H1 (cell line): ENCODE results near the gene RNU6-7. TPM values are rescaled to one million over a fixed set of nuclear protein-coding genes. Genes with fewer than 3 reads are reported as not detected.

Experiments
- CTCF ChIA-PET: fragments of 300-600 bp; sonication (Branson Sonifier 250); formaldehyde crosslinking; loops from one replicate; lab custom pipeline; 2021; ENCODE audit not compliant: partially characterized antibody; lab: Charles Lee
- POLR2A ChIA-PET: fragments of 300-600 bp; sonication (Branson Sonifier 250); formaldehyde crosslinking; loops from one replicate; lab custom pipeline; 2021; ENCODE audit warnings: inconsistent platforms; ENCODE audit not compliant: partially characterized antibody; lab: Charles Lee
- DNase-seq, 2 experiments: peaks; one replicate each; pipeline versions ENCODE4 v3.0.0 to v3.0.0-alpha.2; 2010 to 2022; ENCODE audit warnings: low spot score in 2 of 2, low read depth in 1 of 2, mixed read lengths in 1 of 2
- FAIRE-seq: peaks from 2 replicates; lab custom pipeline; 2011; peaks lifted over from hg19 to GRCh38; lab: Jason Lieb, UNC
- H2AFZ ChIP-seq: 2 replicates; pipeline ENCODE4 v1.8.1; 2012; ENCODE audit warnings: low read length, inconsistent platforms
- H2AK5ac ChIP-seq: 2 replicates; pipeline ENCODE4 v1.6.1; 2013; ENCODE audit warnings: low read depth, low read length
- H2BK120ac ChIP-seq: replicated peaks from 2 replicates; pipeline ENCODE3; 2013; ENCODE audit warnings: low read depth, low read length, inconsistent platforms
- H2BK12ac ChIP-seq: 2 replicates; pipeline ENCODE4 v1.6.1; 2013; ENCODE audit warnings: low read depth, low read length
- H2BK15ac ChIP-seq: 2 replicates; pipeline ENCODE4 v1.6.1; 2013; ENCODE audit warnings: low read length
- H2BK20ac ChIP-seq: 2 replicates; pipeline ENCODE4 v1.6.1; 2013; ENCODE audit warnings: low read length
- H2BK5ac ChIP-seq: 2 replicates; pipeline ENCODE4 v1.6.1; 2013; ENCODE audit warnings: low read depth, low read length
- H3K14ac ChIP-seq: 2 replicates; pipeline ENCODE4 v1.6.1; 2013; ENCODE audit warnings: inconsistent platforms; ENCODE audit not compliant: insufficient read length
- H3K18ac ChIP-seq: 2 replicates; pipeline ENCODE4 v1.6.1; 2013; ENCODE audit warnings: low read length; ENCODE audit errors: extremely low read depth
- H3K23ac ChIP-seq: 2 replicates; pipeline ENCODE4 v1.6.1; 2013; ENCODE audit warnings: inconsistent platforms; ENCODE audit not compliant: insufficient read length
- H3K23me2 ChIP-seq: 2 replicates; pipeline ENCODE4 v1.6.1; 2013; ENCODE audit warnings: low read depth, low read length
- H3K27ac ChIP-seq: 2 replicates; pipeline ENCODE4 v1.6.1; 2011; ENCODE audit warnings: low read depth, low read length, inconsistent platforms
- H3K27me3 ChIP-seq, 4 experiments: replicated peaks in 1 of 4; 1 replicate in 1 of 4; 2 replicates in 3 of 4; pipeline versions ENCODE4 v1.6.1 to v1.8.1; 2011 to 2013; ENCODE audit warnings: low read length in 3 of 4, mild to moderate bottlenecking in 3 of 4, inconsistent platforms in 2 of 4, mixed read lengths in 2 of 4, moderate library complexity in 1 of 4; ENCODE audit not compliant: control insufficient read depth in 3 of 4, insufficient read depth in 3 of 4; ENCODE audit errors: extremely low read depth in 1 of 4
- H3K36me3 ChIP-seq, 4 experiments: 2 replicates each; pipeline versions ENCODE4 v1.6.1 to v1.8.1; 2011 to 2013; ENCODE audit warnings: mild to moderate bottlenecking in 4 of 4, low read length in 3 of 4, moderate library complexity in 2 of 4, control low read depth in 1 of 4, inconsistent platforms in 1 of 4; ENCODE audit not compliant: insufficient read depth in 4 of 4, control insufficient read depth in 2 of 4
- H3K4ac ChIP-seq: replicated peaks from 2 replicates; pipeline ENCODE3; 2013; ENCODE audit warnings: low read length, low read depth, mixed read lengths, inconsistent platforms; ENCODE audit not compliant: insufficient read length
- H3K4me1 ChIP-seq, 4 experiments: replicated peaks in 1 of 4; 1 replicate in 1 of 4; 2 replicates in 3 of 4; pipeline versions ENCODE4 v1.6.1 to v1.8.1; 2011 to 2013; ENCODE audit warnings: low read length in 3 of 4, inconsistent platforms in 2 of 4, mixed read lengths in 1 of 4; ENCODE audit not compliant: insufficient read depth in 4 of 4, control insufficient read depth in 3 of 4
- H3K4me2 ChIP-seq, 2 experiments: 2 replicates each; pipeline versions ENCODE4 v1.6.1 to v1.8.1; 2011 to 2013; ENCODE audit warnings: low read depth in 2 of 2, low read length in 2 of 2, control low read depth in 1 of 2, inconsistent platforms in 1 of 2, mild to moderate bottlenecking in 1 of 2; ENCODE audit not compliant: insufficient read depth in 1 of 2
- H3K4me3 ChIP-seq, 4 experiments: fragments of 200-600, 300-600 bp in 1 of 4; sonication (generic), shearing (Covaris generic), sonication (Bioruptor Twin) in 1 of 4; 2 replicates each; pipeline versions ENCODE4 v1.5.1 to v1.8.1; 2011 to 2016; ENCODE audit warnings: low read length in 4 of 4, low read depth in 3 of 4, control low read depth in 2 of 4, inconsistent platforms in 2 of 4, mild to moderate bottlenecking in 2 of 4, mixed read lengths in 1 of 4, moderate library complexity in 1 of 4; ENCODE audit not compliant: insufficient read depth in 2 of 4; ENCODE audit errors: extremely low read depth in 1 of 4
- H3K56ac ChIP-seq: replicated peaks from 2 replicates; pipeline ENCODE3; 2013; ENCODE audit warnings: low read depth, mild to moderate bottlenecking, mixed read lengths, low read length, inconsistent platforms; ENCODE audit not compliant: insufficient read length
- H3K79me1 ChIP-seq: 2 replicates; pipeline ENCODE4 v1.6.1; 2013; ENCODE audit warnings: low read depth, low read length, control low read depth
- H3K79me2 ChIP-seq, 2 experiments: 2 replicates each; pipeline versions ENCODE4 v1.6.1 to v1.8.1; 2012 to 2013; ENCODE audit warnings: low read length in 2 of 2, mild to moderate bottlenecking in 2 of 2, inconsistent platforms in 1 of 2; ENCODE audit not compliant: insufficient read depth in 2 of 2, control insufficient read depth in 1 of 2
- H3K9ac ChIP-seq, 4 experiments: replicated peaks in 1 of 4; 1 replicate in 1 of 4; 2 replicates in 3 of 4; pipeline versions ENCODE4 v1.6.1 to v1.8.1; 2011 to 2013; ENCODE audit warnings: low read depth in 3 of 4, low read length in 3 of 4, control low read depth in 2 of 4, mild to moderate bottlenecking in 2 of 4, moderate library complexity in 2 of 4, inconsistent platforms in 1 of 4; ENCODE audit errors: extremely low read depth in 1 of 4
- H3K9me3 ChIP-seq, 2 experiments: 2 replicates each; pipeline versions ENCODE4 v1.6.1 to v1.8.1; 2012 to 2013; ENCODE audit warnings: mild to moderate bottlenecking in 2 of 2, moderate library complexity in 2 of 2, control low read depth in 1 of 2, inconsistent platforms in 1 of 2, low read depth in 1 of 2, low read length in 1 of 2, mixed read lengths in 1 of 2; ENCODE audit not compliant: insufficient read depth in 2 of 2
- H4K20me1 ChIP-seq, 2 experiments: replicated peaks in 1 of 2; 2 replicates each; pipeline versions ENCODE3 to v1.8.1; 2011 to 2013; ENCODE audit warnings: inconsistent platforms in 2 of 2, low read length in 2 of 2, mild to moderate bottlenecking in 1 of 2; ENCODE audit not compliant: insufficient read depth in 2 of 2, control insufficient read depth in 1 of 2
- H4K5ac ChIP-seq: 2 replicates; pipeline ENCODE4 v1.6.1; 2013; ENCODE audit warnings: low read length, low read depth, mixed read lengths, inconsistent platforms; ENCODE audit not compliant: insufficient read length
- H4K8ac ChIP-seq: 2 replicates; pipeline ENCODE4 v1.8.0; 2013; ENCODE audit warnings: mild to moderate bottlenecking, moderate library complexity, low read length, inconsistent platforms; ENCODE audit not compliant: insufficient read depth; ENCODE audit errors: extremely low read depth
- H4K91ac ChIP-seq: replicated peaks from 2 replicates; pipeline ENCODE3; 2013; ENCODE audit warnings: low read length, mixed read lengths, inconsistent platforms; ENCODE audit not compliant: insufficient read length
- ASH2L ChIP-seq: fragments of 200-600, 300-600 bp; sonication (generic); IDR thresholded peaks from one replicate; pipeline ENCODE4 v1.7.1; 2017; ENCODE audit warnings: low read length
- BRCA1 ChIP-seq: IDR thresholded peaks from 2 replicates; pipeline ENCODE4 v1.6.1; 2012; ENCODE audit warnings: low read depth, low read length, improper control_type of control experiment
- EGR1 ChIP-seq: IDR thresholded peaks from 2 replicates; pipeline ENCODE4 v1.6.1; 2011; ENCODE audit warnings: low read depth, low read length, borderline replicate concordance
- GTF2F1 ChIP-seq: IDR thresholded peaks from 2 replicates; pipeline ENCODE4 v1.6.1; 2012; ENCODE audit warnings: low read depth, low read length, improper control_type of control experiment, borderline replicate concordance
- JUND ChIP-seq: IDR thresholded peaks from 2 replicates; pipeline ENCODE4 v1.6.1; 2011; ENCODE audit warnings: mild to moderate bottlenecking, improper control_type of control experiment, low read length
- KDM1A ChIP-seq: fragments of 200-600, 300-600 bp; sonication (generic); IDR thresholded peaks from 2 replicates; pipeline ENCODE4 v1.7.1; 2016; ENCODE audit warnings: mild to moderate bottlenecking, low read length, borderline replicate concordance
- KDM4A ChIP-seq: IDR thresholded peaks from one replicate; pipeline ENCODE4 v1.7.1; 2012; ENCODE audit warnings: low read depth, mild to moderate bottlenecking, moderate library complexity, low read length, inconsistent platforms; ENCODE audit not compliant: severe bottlenecking
- NANOG ChIP-seq: IDR thresholded peaks from 2 replicates; pipeline ENCODE4 v1.6.1; 2011; ENCODE audit warnings: low read length, low read depth, mild to moderate bottlenecking, inconsistent platforms; ENCODE audit not compliant: insufficient read depth, poor library complexity, severe bottlenecking
- POLR2AphosphoS5 ChIP-seq: IDR thresholded peaks from 2 replicates; pipeline ENCODE4 v1.6.1; 2011; ENCODE audit warnings: low read depth, low read length
- RBBP5 ChIP-seq: IDR thresholded peaks from 2 replicates; pipeline ENCODE4 v1.7.1; 2012; ENCODE audit warnings: low read depth, mild to moderate bottlenecking, inconsistent platforms, low read length, moderate library complexity, borderline replicate concordance
- RXRA ChIP-seq: IDR thresholded peaks from 2 replicates; pipeline ENCODE4 v1.6.1; 2011; ENCODE audit warnings: low read depth, mild to moderate bottlenecking, low read length, moderate library complexity; ENCODE audit not compliant: insufficient read depth
- SIRT6 ChIP-seq: IDR thresholded peaks from one replicate; pipeline ENCODE4 v1.7.1; 2012; ENCODE audit warnings: low read length, inconsistent platforms
- SP1 ChIP-seq: IDR thresholded peaks from 2 replicates; pipeline ENCODE4 v1.6.1; 2011; ENCODE audit warnings: low read depth, low read length
- TAF1 ChIP-seq: IDR thresholded peaks from 2 replicates; pipeline ENCODE4 v1.6.1; 2011; ENCODE audit warnings: mild to moderate bottlenecking, low read depth, low read length
- polyA plus RNA-seq, 7 experiments: library from polyadenylated mRNA; depleted of rRNA in 3 of 7; stranded (reverse) in 5 of 7; unstranded in 2 of 7; fragments of >200 nt in 5 of 7; fragments of 200-250 nt in 2 of 7; gene quantifications; 1 replicate in 5 of 7; 2 replicates in 1 of 7; 4 replicates in 1 of 7; pipeline versions ENCODE4 v1.2.1 to v1.2.3, GENCODE V29; 2011 to 2013; ENCODE audit warnings: missing spikeins in 2 of 7, mixed read lengths in 2 of 7
- total RNA-seq: library from RNA; stranded (reverse); fragmentation: NEBNext Ultra II Directional; extraction: Animal tissue kit (Norgen Biotek cat#: 25700); gene quantifications from 2 replicates; pipeline ENCODE4 v1.2.1, GENCODE V29; 2021
- TF ChIP-seq, protein P1 (sequence below): IDR thresholded peaks from 2 replicates; pipeline ENCODE4 v1.6.1; 2012; ENCODE audit warnings: inconsistent platforms

Gene RNU6-7
- total and polyA plus RNA-seq, 2 of the 8 experiments (the other 6 are each of a cell fraction or from before 2014, with no cell fraction given) = not detected

DNA sequence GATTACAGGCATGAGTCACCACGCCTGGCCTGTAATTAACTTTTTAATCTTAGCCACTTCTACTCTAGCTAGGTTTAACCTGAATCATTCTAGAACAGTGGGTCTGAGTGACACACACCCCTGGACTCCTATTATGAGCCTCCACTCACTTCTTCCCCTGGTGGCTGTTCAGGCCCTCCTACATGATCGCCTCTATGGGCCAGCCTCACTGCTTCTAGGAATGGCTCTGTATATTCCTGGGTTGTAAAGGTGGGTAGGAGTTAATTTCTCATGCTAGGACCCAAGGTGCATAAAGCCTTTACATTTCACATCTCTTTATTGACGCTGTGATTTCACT, 9.2 kb downstream of the RNU6-7 start (continued):
- no peak for TF ChIP-seq POLR2AphosphoS5

DNA sequence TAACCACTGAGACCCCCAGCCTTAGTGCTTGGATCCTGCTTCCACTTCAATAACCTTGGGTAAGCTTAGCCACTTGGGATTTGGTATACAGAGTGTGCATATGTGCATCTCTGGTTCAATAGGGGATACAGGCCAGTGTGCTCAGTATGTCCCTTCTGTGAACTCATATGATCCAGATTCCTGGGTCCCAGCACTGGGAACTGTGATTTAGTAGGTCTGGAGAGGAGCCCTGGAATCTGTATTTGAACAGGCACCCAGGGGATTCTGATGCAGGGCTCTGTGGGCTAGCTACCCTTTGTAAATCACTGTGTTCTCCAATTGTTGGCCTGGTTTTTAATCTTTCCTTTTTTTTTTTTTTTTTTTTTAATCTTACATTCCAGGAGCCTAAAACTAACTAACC, 11.0 kb downstream of the RNU6-7 start:
- Histone ChIP-seq H3K9ac (no peak overlapping the region), H3K79me2 (no peaks in the 10 kb centered on the region), H4K91ac (no peak overlapping the region), H2BK120ac (no peak overlapping the region), H2BK12ac (no peak overlapping the region), H3K79me1 (no peaks in the 10 kb centered on the region), H3K18ac (no peak overlapping the region), H3K9me3 (no peaks in the 10 kb centered on the region), H3K4me2 (no peak overlapping the region), H3K56ac (no peak overlapping the region), H2AFZ (no peak overlapping the region), H3K27me3 (no peaks in the 10 kb centered on the region), H2BK20ac (no peak overlapping the region), H4K5ac (no peak overlapping the region), H2BK5ac (no peak overlapping the region), H2BK15ac (no peak overlapping the region), H3K4me1 (peaks cover 0 to 6% (median 0%) of the 10 kb centered on the region in 4 experiments; a peak in 1 of 7 replicates), H4K20me1 (no peaks in the 10 kb centered on the region), H3K36me3 (no peaks in the 10 kb centered on the region), H4K8ac (no peak overlapping the region), H3K27ac (no peak overlapping the region), H3K23ac (no peak overlapping the region), H2AK5ac (no peak overlapping the region), H3K23me2 (no peaks in the 10 kb centered on the region), H3K4me3 (no peak overlapping the region), H3K4ac (no peak overlapping the region), H3K14ac (no peak overlapping the region)
- FAIRE-seq (no peak), DNase-seq (no peak)
- POLR2A ChIA-PET = no interaction called here
- CTCF ChIA-PET = no interaction called here
- TF ChIP-seq SIRT6 = no peak
- TF ChIP-seq JUND = no peak
- no peak for TF ChIP-seq KDM1A
- no peak for TF ChIP-seq KDM4A
- TF ChIP-seq NANOG = no peak
- TF ChIP-seq BRCA1 = no peak
- no peak for TF ChIP-seq RBBP5
- TF ChIP-seq ASH2L = no peak
- TF ChIP-seq RXRA = no peak
- TF ChIP-seq, protein P1, sequence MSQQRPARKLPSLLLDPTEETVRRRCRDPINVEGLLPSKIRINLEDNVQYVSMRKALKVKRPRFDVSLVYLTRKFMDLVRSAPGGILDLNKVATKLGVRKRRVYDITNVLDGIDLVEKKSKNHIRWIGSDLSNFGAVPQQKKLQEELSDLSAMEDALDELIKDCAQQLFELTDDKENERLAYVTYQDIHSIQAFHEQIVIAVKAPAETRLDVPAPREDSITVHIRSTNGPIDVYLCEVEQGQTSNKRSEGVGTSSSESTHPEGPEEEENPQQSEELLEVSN = no peak
- no peak for TF ChIP-seq EGR1
- no peak for TF ChIP-seq SP1
- TF ChIP-seq TAF1 = no peak
- TF ChIP-seq GTF2F1 = no peak
